Measurements from ENCODE around the gene CHMP2B.
A peak's percentile ranks its signal among the peaks of the same experiment; 100 is the strongest.

CHMP2B gene, protein sequence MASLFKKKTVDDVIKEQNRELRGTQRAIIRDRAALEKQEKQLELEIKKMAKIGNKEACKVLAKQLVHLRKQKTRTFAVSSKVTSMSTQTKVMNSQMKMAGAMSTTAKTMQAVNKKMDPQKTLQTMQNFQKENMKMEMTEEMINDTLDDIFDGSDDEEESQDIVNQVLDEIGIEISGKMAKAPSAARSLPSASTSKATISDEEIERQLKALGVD

DNA sequence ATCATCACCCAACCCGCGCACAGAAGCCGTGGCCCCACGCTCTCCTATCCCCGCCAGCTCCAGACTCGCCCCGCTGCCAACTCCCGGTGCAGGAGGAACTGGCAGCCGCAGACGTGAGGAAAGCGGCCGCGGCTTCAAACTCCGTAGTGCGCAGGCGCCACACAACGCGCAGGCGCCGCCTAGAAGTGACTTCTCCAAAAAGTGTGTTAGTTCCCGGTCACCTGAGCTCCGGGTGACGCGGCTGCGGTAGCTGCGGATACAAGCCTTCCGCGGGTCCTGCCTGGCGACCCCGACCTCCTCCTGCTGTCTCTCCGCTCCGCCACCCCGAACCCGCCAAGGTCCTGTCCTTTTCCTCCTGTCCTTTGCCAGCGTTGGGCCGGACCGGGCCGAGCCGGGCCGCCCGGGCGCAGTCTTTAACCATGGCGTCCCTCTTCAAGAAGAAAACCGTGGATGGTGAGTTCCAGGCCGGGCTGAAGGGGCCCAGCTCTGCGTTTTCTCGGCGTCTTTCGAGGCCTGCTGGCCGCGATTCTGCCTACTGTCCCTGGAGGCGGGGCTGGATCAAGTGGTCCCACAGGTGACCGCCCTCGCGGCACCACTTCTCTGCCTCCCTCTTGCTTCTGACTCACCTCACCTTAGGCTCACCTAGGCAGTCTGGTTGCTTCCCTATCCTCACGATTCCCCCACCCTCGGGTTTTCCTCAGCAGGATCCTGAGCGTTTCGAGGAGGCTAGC lies at the start of gene CHMP2B:
TSS of gene CHMP2B (plus strand) at position 206 of the 731 bp plus-strand sequence. CDS start at position 420, 214 bp downstream.
- DNase-seq, result peak; percentile 93

DNA sequence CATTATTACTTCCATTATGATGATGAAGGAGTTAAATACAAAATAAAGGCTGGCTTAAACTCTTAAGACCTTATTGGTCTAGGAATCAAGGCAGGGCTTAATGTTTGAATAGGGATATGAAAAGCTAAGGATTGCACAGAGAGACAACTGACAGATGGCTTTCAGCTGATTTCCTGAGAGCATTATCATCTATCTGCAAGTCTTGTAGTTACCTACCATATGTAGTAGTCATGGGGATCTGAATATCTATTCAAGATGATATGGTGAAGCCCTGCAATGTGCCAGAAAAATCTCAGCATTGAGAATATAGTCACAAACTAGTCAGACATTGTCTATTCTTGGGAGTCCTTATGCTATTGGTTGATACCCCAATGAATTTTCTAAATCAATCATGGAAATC lies 47.5 kb upstream of the CHMP2B start:
- DNase-seq, result no peak

DNA sequence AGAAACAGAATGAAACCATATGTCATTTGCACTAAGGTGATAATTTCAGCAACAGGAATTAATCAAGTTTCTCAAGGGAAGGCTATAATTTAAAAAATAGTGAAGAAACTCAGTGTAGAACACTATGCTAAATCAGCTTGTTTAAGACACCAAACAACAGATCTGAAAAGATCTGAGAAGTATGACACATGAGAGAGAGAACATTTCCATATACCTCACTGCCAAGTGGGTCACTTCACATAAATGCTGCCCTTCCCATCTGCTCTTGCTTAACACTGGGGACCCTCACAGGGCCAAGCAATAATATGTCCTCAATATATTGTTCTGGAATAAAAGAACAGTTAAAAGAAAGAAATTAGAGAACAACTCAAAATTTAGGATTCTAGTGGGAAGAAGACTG lies 45.6 kb upstream of the CHMP2B start:
- DNase-seq, result no peak

DNA sequence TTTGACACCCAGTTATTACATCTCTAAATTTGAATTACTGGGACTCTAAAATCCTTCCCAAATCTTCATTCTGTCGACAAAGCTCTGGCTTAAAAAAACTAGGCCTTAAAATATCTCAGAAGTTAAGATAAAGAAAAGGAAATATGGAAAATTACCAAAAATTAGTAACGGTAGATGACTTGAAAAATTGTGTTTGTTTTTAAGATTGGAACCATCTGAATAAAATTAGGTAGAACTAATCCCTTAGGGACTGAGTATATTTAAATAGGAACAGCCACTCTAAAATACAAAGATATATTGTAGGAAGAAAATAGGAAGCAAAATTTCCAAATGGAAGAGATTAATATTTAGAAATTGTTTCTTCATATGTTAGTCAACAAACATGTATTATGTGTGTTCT lies 45.1 kb upstream of the CHMP2B start:
- no peak for DNase-seq

DNA sequence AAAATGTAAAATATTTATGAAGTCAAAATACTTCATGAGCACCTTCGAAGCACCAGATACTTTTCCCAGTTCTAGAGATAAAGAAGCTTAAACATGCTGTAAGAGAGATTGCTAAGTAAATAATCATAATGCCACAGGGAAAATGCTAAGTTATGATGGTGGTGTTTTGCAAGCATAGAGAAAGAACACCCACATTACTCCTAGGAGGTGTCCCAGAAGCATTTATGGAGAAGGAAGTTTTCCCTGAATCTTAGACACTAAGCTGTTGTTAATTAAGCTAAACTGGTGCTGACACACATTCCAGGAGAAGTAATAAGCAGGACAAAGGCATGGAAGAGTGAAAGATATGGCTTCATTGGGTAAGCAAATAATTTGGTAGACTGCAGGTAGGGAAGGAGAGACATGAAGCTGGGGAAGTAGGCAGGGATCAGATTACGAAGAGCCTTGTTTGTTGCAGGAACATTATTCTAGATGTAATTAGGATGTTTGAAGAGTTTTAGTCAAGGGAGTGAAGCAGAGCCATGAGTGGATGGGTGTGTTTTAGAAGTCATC lies 40.4 kb upstream of the CHMP2B start:
- DNase-seq, result no peak

DNA sequence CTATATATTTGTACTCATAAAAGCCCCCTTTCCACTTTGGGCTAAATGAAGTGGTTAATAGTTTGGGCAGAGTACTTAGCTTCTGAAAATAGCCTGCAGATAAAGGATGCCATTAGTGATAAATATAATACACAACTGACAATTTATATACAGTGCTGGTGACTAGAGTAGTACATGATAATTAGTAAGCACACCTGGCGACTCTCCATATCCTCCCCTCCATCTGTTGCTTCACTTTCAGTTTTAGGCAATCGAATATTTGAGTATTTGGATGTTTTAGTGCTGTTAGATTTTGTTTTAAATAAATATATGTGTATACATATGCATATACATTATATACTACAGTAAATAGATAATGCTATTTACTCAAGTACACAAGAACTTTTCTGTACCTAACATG lies 35.9 kb upstream of the CHMP2B start:
- no peak for DNase-seq

DNA sequence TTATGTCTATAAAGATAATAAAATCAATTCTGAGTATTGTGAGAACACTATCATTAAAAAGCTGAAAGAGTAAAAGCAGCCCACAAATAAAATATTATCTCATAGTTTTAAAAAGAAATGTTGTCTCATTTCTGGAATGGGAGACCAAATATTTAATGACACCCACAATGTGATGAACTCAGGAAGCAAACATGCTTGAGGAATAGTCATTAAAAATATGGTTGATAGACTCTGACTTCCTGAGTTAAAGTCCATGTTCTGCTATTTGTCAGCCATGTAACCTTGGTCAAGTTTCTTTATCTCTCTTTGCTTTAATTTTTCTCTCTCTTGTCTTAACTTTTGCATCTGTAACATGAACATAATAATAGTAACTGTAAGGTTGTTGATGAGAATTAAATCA lies 35.5 kb upstream of the CHMP2B start:
- no peak for DNase-seq

DNA sequence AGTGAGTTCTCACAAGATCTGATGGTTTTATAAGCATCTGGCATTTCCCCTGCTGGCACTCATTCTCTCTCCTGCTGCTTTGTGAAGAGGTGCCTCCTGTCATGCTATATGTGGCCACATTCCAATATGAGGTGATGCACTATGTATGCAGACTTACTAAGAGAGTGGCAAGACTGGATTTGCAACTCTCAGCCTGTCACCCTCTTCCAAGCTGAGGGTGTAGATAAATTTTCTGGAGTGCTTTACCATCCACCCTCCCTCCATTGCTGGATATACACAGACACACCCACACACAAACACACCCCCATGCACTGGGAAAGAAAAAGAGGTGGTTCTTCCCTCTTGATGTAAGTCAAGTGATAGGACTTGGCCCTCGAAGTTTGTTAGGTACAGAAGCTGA lies 30.2 kb upstream of the CHMP2B start:
- no peak for DNase-seq

DNA sequence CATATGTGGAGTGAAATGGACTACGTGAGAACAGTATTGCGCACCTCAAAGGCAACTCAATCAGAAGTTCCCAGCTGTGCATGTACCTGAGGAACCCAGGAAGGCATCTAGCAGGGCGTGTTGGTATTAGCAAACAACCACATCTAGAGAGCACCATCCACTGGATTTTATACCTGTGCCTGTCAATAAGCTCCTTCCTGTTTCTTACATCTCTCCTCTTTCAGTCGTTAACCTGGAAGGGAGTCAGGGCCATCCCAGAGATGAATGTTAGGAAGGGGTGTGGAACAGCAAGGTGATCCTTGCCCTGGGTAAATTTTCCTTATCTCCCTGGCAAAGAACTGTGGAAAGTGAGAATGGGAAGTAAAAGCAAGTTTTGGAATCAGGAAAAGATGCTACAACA lies 29.6 kb upstream of the CHMP2B start:
- DNase-seq, result no peak

DNA sequence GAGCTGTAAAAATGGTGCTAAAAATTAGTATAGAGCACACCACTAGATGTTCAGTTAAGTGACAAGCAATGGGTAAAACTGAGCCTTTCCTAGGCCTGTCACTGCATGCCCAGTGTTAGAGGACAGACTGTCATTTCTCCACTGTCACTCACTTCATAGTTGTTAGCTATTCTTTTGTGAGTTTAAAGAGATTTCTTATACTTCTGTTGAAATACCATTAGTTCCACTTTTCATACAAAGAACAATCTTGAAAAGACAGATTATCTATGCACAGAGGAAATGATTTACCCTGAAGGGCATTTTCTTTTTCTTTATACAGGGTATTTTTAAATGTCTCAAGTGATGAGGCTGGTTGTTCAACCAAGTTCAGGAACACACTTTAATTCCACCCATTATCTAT lies 28.3 kb upstream of the CHMP2B start:
- no peak for DNase-seq

DNA sequence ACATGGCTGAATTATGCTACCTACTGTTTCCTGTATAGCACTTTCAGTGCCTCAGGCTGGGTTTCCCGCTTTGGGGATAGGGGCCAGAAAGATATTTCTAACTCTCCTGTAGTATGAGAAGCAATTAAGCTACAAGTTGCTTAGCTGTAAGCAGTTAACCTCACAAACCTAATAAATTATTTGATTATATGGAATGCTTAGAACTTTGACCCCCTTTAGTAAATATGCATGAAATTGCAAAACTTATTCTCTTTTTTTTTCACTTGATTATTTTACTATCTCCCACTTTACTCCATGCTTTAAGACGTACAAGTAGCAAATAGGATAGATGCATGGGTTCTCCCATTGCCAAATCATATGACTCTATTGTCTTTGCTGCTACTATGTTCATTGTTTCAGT lies 27.5 kb upstream of the CHMP2B start:
- DNase-seq, result no peak

DNA sequence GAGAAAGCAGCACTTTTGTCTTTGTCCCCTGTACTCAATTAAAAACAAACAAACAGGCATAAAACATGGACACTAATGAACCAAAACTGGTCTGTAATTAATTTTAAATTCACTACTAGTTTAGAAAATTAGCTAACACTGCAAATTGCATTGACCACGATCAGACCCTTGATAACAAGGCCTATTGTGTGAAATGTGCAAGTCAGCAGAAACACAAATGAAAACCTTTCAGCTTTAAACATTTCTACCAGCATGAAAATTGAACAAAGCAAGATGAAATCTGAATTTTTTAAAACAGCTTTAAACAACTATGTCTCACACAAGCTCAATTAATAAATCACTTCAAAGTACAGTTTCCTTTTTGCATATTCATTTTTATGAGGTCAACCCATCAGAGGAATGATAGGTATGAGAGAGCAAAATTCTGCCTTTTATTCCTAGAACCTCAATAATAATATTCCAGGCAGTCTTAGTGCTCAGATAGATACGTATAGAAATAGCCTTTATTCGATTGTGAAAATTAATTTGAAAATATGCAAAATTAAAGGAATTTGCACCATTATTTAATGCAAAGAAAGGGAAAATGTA lies 27.0 kb upstream of the CHMP2B start:
- DNase-seq, result no peak

DNA sequence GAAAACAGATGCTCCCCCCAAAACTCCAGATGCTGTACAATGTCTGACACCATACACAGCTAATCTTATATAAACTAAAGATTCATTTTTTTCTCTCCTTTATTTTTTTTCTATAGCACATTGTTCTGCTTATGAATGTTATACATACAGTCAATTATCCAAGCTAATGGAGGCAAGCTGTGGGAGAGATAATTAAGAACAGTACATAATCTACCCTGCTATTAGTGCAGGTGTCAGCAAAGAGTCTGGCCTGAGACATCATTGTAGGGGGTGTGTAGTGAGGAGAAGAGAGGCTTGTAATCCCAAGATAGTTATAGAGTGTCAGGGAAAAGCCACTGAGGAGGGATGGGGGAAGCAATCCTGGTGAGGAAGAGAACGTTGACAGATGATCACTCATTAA lies 25.4 kb upstream of the CHMP2B start:
- DNase-seq, result no peak

DNA sequence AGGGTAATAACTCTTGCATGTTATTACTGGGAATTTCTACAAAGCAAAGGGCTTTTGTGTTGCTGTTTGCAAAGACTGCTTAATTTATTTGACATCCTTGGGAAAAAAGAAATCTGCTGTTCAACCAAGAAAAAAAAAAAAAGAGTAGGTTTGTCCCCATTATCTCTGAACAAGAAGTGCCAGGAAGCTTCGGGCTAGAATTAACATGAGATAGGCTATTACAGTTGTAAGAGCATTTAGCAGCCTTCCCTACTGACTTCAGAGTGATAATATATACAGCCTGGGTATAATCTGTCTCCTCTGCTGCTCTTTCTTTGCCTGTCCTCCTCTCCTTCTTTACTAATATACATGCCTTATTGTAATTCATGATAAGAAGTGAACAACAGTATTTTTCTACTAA lies 23.3 kb upstream of the CHMP2B start:
- DNase-seq, result no peak

DNA sequence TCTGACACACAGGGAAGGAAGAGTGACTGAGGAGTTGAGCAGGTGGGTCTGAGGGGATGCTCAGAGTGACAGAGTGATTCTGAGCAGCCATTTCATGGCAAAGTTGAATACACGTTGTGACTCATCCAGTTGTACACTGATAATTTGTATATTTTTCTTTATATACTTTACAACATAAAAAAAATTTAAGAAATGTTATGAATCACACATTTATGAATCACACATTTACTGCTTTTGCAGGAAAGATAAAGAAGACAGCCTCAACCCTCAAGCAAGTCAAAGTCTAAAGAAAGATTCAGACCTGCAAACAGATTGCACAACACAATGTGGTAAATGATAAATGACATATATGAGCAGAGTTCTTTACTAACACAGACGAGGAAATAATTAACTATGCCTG lies 21.0 kb upstream of the CHMP2B start:
- DNase-seq, result no peak

DNA sequence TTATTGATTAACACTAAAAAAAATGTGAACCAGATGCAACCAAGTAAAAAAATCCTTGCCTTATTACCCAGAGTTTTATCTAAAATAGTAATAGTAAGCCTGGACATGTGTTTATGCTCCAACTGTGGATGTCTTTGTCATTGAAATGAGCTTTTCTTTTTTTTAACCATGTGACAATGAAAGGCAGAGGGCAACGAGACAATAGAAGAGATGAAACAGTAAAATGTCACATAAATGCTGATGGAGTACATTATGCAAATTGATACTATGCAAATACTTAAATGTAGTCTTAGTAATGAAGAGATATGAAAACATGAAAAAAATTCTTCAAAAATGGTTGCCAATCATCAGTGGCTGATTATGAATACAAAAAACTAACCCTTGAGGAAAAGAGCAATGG lies 20.5 kb upstream of the CHMP2B start:
- no peak for DNase-seq

DNA sequence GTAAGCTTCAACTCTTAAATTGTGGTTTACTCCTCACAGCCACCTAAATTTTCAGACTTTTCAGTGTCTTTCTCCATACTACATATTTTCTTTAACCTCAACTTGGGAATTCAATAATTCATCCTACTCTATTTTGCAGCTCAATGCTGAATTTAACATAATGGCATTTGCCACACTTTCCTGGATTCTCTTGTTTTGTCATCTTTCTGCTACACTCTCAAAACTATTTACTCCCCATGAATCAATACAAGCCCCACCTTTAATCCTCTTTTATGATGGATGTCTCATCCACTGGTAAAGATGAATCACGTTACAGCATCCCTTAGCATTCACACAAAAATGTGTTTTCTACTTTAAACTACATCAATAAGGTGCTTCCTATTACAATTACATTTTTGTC lies 19.6 kb upstream of the CHMP2B start:
- DNase-seq, result no peak

DNA sequence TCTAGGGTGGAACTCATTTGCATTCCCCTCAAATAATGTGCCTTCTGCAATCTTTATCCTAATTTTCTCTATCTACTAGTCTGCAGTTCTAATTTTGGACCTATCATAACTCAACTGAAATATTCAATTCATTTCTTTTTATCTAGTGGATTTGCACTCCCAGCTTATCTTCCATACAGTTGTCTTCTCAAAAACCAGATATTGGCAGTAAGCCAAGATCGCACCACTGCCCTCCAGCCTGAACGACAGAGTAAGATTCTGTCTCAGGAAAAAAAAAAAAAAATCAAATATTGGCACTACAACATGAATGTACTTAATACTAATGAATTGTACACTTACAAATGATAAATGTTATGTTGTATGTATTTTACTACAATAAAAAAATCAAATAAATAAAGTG lies 18.0 kb upstream of the CHMP2B start:
- DNase-seq, result no peak

DNA sequence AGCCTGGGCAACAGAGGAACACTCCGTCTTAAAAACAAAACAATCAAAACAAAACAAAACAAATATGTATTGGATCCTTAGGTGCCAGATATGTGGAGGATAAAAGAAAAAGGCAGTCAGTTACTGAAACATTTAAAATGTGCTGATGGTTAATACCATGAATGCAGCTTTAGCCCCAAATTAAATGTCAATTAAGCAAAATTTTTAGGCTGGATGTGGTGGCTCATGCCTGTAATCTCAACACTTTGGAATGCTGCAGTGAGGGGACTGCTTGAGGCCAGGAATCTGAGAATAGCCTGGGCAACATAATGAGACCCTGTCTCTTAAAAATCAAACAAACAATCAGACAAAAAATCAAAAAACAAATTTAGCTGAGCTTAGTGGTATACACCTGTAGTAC lies 8.5 kb upstream of the CHMP2B start:
- no peak for DNase-seq

DNA sequence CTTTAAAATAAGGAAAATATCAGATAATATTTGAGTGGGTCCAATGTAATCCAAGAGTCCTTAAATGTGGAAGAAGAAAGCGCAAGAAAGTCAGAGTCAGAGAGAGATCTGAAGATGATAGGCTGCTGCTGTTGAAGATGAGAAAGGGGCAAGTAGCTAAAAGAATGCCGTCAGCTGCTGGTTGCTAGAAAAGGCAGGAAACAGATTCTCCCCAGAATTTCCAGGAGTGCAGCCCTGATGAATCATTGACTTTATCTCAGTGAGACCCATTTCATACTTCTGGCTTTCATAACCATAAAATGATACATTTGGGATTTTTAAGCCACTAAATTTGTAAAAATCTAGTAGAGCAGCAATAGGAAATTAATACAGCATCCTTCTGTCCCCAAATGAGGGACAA lies 7.5 kb upstream of the CHMP2B start:
- DNase-seq, result no peak

DNA sequence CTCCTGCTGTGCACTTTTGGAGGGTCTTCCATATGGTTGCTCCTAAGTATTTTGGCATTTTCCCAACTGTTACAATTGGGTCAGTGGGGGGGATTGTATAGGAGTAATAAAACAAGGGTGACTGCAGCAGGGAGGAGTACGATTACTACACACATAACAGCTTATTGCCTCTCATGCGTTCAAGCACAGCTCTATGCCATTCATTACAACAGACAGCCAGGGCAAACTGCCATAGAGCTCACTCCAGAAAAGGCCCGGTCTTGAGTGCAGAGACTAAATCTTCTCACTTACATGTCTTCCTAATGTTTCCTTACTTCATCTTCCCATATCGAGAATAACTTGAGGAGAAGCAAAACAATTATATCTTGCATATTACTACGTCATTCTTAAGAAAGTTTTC lies 1.4 kb upstream of the CHMP2B start:
- no peak for DNase-seq

DNA sequence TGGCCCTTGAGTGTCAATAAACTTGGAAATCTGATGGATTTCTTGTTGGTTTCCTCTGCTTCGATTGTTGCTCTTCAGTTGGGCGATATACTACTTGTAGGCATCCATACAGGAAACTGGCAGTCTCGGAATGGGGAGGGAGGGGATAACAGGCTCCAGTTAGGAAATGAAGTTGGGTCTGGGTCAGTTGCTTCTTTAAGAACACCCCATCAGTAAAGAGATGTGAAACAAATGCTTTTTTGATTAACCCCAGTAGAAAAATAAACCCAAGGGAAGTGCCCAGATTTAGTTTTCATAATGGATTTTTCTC lies 681 bp downstream of the CHMP2B start:
- DNase-seq, result no peak

DNA sequence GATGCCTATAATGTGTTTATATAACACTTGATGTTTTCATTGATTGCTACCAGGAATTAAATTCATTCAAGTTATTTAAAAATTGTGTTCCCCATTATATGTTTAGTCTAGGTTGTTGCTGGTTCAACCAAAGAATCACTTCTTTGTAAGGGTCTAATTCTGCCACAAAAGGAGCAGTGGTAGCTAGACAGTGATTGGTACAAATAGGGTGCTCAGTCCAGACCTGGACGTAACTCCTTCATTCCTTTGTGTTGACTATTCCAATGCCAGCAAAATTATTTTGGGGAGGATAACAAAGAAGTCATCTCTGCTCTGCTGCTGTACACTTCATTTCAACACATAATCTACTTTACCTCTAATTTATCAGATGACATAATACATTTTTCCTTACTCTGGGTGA lies 1.2 kb downstream of the CHMP2B start:
- DNase-seq, result no peak

DNA sequence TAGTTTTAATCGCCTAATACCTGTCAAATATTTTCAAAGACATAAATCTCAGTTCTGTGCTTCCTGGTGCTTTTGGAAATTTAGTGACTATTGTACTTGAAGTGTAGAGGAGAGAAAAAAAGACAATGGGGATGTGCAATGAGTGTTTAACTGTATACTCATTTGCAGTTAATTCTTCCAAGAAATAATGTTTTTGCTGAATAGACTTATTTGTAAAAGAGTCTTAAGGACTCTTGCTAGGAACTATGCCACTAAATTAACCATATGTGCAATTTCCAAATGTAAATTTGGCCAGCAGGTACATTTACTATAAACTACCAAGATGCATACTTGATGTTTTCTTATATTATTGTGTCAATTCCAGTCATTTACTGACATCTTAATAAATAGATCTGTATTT lies 2.0 kb downstream of the CHMP2B start:
- no peak for DNase-seq

DNA sequence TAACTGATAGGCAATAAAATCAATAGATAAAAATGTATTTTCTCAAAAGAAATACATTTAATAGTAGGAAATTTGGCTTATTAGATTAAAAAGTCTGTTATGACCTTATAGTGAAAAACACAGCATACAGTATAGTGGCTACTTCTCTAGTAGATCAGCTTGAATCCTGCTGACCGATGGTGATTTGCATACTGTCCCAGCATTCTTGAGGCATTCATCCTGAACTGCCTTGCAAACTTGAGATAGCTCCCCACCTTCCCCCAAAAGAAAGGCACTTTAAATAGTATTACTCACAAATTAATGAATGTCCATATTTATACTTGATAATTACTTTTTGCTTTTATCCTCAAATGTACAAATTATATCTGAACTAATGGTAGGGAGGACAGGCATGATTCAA lies 6.7 kb downstream of the CHMP2B start:
- no peak for DNase-seq

Data from CD4-positive, alpha-beta T cell treated with Interleukin-17A for 4 hours (primary cell).